RWPE1 (cell line): ENCODE measurements around the gene ZNF428.

Experiments used
- CTCF ChIA-PET: fragments of 350-600 bp; sonication (Branson Sonifier 250); formaldehyde crosslinking; extraction: SDS; loops from one replicate; lab custom pipeline; 2021; lab: Yijun Ruan, JAX
- POLR2A ChIA-PET: fragments of 400-600 bp; formaldehyde crosslinking; extraction: SDS; loops from one replicate; lab custom pipeline; 2020; ENCODE audit warnings: antibody characterized with exemption; ENCODE audit not compliant: low non-redundant PET; lab: Yijun Ruan, JAX
- DNase-seq: peaks from one replicate; pipeline ENCODE4 v3.0.0; 2012; ENCODE audit warnings: low spot score
- H3K27ac ChIP-seq: fragments of 450-650 bp; 2 replicates; pipeline ENCODE4 v1.5.1; 2017
- CTCF ChIP-seq: fragments of 450-650 bp; conservative IDR thresholded peaks from 2 replicates; pipeline ENCODE4 v1.5.1; 2017; ENCODE audit warnings: low read depth, mild to moderate bottlenecking

Gene ZNF428

DNA sequence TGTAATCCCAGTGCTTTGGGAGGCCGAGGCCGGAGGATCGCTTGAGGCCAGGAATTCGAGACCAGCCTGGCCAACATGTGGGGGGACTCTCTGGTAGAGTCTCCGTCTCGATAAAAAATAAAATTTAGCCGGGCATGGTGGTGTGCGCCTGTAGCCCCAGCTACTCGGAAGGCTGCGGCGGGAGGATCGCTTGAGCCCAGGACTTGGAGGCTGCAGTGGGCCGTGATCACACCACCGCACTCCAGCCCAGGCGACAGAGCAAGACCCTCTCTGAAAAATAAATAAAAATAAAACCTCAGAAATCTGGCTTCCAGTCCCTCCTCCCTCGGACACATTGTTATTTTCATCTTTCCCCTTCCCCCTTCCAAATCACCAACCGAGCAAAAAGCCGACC, 23.8 kb downstream of the ZNF428 start:
- POLR2A ChIA-PET = interaction anchor here (0.6 to 1.1 kb wide), 4 partner anchors 11 to 76 kb away, joined by 3 to 5 read pairs (median 4); no protein-coding TSS in a partner anchor
- TF ChIP-seq CTCF = no peak
- H3K27ac ChIP-seq = peak overlapping the region; percentile 92
- CTCF ChIA-PET = interaction anchor here (0.6 kb wide), 1 partner anchor 158 kb away, joined by 3 read pairs; no protein-coding TSS in a partner anchor
- no peak for DNase-seq

- peak; percentile 85 for TF ChIP-seq CTCF
- ChIA-PET POLR2A (interaction anchor here (0.6 to 1.0 kb wide), 3 partner anchors 26 to 76 kb away, joined by 3 to 4 read pairs (median 3); partner anchors contain the start of gene ZNF575), CTCF (interaction anchor here (0.6 to 1.4 kb wide), 16 partner anchors 14 to 215 kb away, joined by 3 to 10 read pairs (median 4); no protein-coding TSS in a partner anchor)
- DNase-seq = peak; percentile 36
- H3K27ac ChIP-seq = peak overlapping the region; percentile 92
Measured at GRCh38 chr19:43594710-43595604, 24.5 kb downstream of the ZNF428 start.

DNA sequence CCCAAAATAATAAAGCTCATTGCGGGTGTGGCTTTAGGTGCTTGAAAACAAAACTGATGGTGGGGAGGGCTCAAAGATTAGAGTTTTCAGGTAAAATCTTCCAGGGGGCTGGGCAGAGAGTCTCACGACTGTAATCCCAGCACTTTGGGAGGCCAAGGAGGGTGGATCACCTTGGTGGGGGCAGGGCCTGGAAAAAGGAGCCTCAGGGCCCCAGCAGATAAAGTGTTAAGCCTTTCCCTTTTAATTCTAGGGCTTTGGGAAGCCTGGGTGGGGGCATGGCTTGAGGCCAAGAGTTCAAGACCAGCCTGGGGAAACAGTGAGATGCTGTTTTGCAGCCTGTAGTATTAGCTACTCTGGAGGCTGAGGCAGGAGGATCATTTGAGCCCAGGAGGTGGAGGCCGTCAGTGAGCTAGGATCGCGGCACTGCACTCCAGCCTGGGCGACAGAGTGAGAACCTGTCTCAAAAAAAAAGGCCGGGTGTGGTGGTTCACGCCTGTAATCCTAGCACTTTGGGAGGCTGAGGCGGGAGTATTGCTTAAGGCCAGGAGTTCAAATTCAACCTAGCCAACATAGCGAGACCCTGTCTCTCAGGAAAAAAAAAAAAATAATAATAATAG, 25.2 kb downstream of the ZNF428 start:
- DNase-seq = no peak
- CTCF ChIA-PET = interaction anchor here (0.6 to 1.4 kb wide), 17 partner anchors 13 to 215 kb away, joined by 3 to 10 read pairs (median 4); no protein-coding TSS in a partner anchor
- H3K27ac ChIP-seq = peak overlapping the region; percentile 92
- POLR2A ChIA-PET = interaction anchor here (0.6 to 1.0 kb wide), 3 partner anchors 25 to 61 kb away, joined by 3 to 6 read pairs (median 4); partner anchors contain the start of gene ZNF575
- TF ChIP-seq CTCF = no peak

DNA sequence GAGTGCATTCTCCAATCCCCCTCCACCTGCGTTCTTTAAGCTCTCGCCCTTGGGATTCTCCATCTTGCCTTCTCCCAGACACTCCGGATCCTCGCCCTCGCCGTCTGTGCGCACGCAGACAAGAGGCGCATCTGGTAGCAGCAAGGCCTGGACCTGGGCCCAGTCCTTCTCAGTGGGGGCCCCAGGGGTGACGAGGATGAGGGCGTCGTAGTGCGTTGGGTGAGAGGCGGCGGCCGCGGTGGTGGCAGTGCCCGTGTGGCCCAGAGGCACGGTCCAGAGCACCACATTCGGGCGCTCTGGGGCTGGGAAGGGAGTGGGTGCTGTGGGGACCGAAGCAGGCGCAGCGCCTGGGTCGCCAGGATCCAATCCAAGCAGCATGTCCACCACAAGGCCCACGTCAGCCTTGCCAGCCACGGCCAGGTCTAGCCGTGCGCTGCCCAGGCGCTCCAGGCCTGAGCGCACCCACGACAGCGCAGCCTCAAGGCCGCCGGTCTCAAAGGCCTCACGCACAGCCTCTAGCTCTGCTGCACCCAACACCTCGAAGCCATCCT, 26.6 kb downstream of the ZNF428 start:
- no peak for TF ChIP-seq CTCF
- H3K27ac ChIP-seq = no peak overlapping the region
- CTCF ChIA-PET = no interaction called here
- DNase-seq = no peak
- POLR2A ChIA-PET = no interaction called here

DNA sequence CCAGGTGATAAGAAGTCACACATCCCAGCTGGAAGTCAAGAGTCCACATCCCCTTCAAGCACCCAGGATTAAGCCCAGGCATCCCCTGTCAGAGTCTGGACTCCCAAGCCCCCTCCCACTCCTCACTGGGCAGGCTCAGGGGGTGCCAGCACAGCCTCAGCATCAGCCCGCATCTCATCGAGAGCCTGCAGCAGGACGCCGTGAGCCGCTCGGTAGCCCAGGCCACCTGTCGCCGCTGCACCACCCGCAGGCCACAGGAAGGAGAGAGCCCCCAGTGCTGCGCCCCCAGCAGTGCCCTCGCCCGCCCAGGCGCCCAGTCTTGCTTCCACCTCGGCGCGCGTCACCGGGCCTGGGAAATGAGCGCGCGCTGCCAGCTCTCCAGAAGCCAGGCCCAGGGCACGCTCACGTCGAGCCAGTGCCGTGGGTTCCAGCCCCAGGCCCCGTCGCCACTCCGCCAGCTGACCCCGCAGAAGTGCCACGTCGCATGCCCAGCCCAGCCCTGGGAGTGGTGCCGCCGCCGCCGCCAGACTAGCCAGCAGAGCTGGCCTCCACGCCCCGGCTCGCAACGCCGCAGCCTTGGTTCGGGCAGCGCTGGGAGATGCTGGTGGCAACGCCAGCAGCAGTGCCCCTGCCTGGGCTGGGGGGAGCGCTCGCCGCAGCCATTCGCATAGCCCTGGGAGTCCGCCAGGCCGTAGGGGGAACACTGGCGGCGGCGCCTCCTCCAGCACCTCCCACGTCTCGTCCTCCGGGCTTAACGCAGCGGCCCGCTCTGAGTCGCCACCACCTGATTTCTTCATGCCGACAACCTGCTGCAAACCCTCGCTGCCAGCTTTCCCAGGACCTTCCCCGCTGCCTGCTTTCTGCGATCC, 27.3 kb downstream of the ZNF428 start:
- no peak for TF ChIP-seq CTCF
- ChIA-PET CTCF (no interaction called here), POLR2A (no interaction called here)
- H3K27ac ChIP-seq = no peak overlapping the region
- no peak for DNase-seq
